Measurements from ENCODE around the gene CD180.

Gene CD180

GRCh38 chr5:67142816-67143215 is 53.8 kb downstream of the CD180 start:
- DNase-seq (ENCODE audit: extremely low spot score, insufficient read length, low read depth), result no peak
- no peak for FAIRE-seq

- FAIRE-seq (no peak), DNase-seq (ENCODE audit: extremely low spot score, insufficient read length, low read depth) (no peak)
These were observed 55.0 kb downstream of the CD180 start for GRCh38 chr5:67141644-67142043.

- DNase-seq (ENCODE audit: extremely low spot score, insufficient read length, low read depth) (no peak), FAIRE-seq (no peak)
These were observed 56.2 kb downstream of the CD180 start for GRCh38 chr5:67140413-67140812.

GRCh38 chr5:67139030-67139429 is 57.6 kb downstream of the CD180 start:
- DNase-seq (ENCODE audit: extremely low spot score, insufficient read length, low read depth) (no peak), FAIRE-seq (no peak)

- DNase-seq (ENCODE audit: extremely low spot score, insufficient read length, low read depth) (no peak), FAIRE-seq (no peak)
These were observed 61.1 kb downstream of the CD180 start for GRCh38 chr5:67135381-67135984.

- FAIRE-seq (no peak), DNase-seq (ENCODE audit: extremely low spot score, insufficient read length, low read depth) (no peak)
These were observed 62.8 kb downstream of the CD180 start for GRCh38 chr5:67133776-67134175.

- FAIRE-seq (no peak), DNase-seq (ENCODE audit: extremely low spot score, insufficient read length, low read depth) (no peak)
These were observed 63.4 kb downstream of the CD180 start for GRCh38 chr5:67133217-67133616.

- DNase-seq (ENCODE audit: extremely low spot score, insufficient read length, low read depth) (no peak), FAIRE-seq (no peak)
These were observed 66.8 kb downstream of the CD180 start for GRCh38 chr5:67129768-67130167.
